ENCODE data around the gene PCNX3.
A peak's percentile ranks its signal among the peaks of the same experiment; 100 is the strongest.

PCNX3 gene

DNA sequence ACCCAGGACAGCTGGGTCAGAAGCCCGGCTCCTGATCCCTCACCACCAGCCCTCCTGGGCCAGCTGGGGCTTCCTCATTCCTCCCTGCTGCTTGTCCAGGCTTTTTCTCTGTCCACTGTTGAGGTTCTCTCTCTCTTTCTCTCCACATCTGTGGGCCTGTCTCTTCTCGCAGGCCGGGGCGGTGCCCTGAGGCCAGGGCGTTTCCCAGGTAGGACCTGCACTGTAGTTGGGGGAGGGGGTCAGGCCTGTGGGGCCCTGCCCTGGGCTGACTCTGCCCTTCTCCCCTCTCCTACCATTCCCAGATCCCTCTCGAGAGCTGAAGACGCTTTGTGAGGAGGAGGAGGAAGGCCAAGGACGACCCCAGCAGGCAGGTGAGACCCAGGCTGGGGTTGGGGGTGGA, 34.8 kb upstream of the PCNX3 start:
- DNase-seq = no peak

DNA sequence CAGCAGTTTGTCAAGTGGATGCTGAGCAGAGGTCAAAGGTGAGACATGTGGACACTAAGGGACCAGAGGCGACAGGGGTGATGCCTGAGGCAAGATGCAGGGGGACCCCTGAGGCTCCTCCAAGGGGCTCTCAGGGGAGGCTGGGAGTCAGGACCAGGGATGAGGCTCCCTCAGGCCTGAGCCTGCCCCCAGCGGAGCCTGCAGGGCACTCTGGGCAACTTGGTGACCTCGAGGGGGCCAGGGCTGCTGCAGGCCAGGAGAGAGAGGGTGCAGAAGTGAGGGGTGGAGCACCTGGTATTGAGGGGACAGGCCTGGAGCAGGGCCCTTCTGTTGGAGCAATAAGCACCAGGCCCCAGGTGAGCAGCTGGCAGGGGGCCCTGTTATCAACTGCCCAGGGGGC, 33.6 kb upstream of the PCNX3 start:
- no peak for DNase-seq

DNA sequence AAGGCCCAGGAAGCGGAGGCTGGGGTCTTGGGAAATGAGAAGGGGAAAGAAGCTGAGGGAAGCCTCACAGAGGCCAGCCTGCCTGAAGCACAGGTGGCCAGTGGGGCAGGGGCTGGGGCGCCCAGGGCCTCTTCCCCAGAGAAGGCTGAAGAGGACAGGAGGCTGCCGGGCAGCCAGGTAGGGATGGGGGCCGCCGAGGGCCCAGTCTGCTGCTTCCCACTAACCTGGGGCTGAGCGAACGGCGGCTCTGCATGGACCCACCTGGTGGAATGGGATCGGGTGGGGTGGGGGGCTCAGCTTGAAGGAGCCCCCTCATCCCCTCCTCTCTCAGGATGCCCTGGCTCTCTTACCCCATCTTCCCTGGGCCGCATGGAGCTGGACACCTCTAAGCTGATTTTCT, 32.0 kb upstream of the PCNX3 start:
- no peak for DNase-seq

GRCh38 chr11:65584106-65584505, 31.5 kb upstream of the PCNX3 start:
- DNase-seq = no peak

GRCh38 chr11:65584723-65585171, 30.8 kb upstream of the PCNX3 start:
- DNase-seq = no peak

DNA sequence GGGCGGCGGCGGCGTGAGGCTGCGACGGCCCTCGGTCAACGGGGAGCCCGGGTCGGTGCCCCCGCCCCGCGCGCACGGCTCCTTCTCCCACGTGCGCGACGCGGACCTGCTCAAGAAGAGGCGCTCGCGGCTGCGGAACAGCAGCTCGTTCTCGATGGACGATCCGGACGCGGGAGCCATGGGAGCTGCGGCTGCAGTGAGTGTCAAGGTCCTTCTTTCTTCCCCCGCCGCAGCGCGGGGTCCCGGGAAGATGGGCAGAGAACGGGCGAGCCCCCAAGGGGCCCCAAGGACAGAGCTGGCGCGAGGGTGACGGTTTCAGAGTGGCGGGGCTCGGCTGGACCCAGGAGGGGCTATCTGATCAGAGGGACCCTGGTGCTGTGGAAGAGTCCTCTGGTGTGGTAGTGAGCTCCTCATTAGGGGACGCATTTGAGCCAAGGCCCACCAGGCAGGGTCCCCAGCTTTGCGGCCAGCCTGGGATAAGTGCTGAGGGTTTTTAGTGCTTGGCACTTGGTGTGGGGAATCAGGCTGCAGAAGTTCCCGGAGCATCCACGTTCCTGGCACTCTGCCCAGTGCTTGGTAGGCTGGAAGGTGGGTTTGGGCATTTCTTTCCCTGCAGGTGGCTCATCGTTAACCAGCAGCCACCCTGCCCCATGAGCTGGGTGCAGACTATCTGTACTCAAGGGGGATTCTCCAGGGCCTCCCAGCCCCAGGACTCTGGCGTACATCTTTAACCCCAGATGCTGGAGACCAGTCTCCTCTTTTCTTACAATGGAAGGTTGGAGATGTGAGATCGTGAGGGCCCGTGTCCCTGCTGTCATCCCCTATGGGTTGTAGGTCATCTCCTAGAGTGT, 30.0 kb upstream of the PCNX3 start:
- DNase-seq = no peak

GRCh38 chr11:65586247-65586630, 29.3 kb upstream of the PCNX3 start:
- DNase-seq = no peak

GRCh38 chr11:65586676-65587075, 28.9 kb upstream of the PCNX3 start:
- DNase-seq = no peak

DNA sequence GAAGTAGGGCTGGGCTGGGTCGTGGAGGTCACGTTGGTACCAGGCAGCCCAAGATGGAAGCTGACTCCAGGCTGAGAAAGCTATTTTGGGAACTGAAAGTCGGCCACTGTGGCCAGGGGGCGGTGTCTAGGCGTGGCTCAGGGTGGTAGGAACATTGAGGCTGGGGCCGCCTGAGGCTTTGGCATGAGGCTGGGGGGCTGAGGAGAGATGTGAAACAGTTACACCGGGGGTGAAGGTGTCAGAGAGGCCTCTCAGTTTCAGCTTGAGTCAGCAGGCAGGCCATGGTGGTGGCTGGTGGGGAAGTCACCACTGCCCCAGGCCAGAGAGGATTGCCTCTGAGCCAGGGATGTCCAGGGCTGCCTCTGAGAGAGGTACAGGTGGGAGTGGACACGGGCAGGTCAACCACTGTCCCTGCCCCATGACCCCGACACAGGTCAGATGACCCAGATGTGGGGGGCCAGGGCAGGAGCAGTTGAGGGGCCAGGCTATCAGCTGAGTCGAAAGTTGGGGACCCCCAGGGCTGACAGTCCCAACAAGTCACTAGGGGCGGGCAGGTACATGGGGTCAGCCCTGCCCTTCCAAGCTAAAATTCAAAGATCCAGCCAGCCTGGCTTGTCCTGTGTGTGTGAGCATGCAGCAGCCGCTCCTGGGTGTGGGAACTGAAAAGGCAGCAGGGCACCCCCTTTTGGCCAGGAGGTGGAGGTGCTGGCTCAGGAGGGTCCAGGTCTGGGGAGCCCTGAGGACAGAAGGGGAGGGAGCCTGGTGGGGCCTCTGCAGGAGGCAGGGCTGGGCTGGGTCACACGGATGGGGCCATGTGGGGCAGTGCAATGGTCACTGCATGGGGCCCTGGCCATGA, 27.1 kb upstream of the PCNX3 start:
- DNase-seq = peak; percentile 67

GRCh38 chr11:65589444-65590239, 25.9 kb upstream of the PCNX3 start:
- no peak for DNase-seq

DNA sequence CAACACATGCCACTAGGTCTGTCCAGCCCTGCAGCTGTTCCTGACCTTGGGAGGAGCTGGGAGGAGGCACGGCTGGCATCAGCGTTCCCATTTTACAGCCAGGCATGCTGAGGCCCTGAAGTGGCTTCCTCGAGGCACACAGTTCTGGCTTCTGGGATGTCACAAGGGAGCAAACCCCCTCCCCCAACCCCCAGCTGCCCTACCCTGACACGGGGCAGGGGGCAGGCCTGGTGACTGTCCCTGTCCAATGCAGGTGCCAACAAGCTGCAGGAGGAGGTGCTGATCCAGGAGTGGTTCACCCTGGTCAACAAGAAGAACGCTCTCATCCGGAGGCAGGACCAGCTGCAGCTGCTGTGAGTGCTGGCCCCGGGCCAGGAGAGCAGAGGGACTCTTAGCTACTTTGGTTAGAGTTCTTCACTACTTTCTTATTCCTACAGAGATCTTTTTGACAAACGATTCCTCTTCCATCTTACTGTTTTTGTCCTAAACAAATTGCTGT, 25.3 kb upstream of the PCNX3 start:
- DNase-seq = no peak

DNA sequence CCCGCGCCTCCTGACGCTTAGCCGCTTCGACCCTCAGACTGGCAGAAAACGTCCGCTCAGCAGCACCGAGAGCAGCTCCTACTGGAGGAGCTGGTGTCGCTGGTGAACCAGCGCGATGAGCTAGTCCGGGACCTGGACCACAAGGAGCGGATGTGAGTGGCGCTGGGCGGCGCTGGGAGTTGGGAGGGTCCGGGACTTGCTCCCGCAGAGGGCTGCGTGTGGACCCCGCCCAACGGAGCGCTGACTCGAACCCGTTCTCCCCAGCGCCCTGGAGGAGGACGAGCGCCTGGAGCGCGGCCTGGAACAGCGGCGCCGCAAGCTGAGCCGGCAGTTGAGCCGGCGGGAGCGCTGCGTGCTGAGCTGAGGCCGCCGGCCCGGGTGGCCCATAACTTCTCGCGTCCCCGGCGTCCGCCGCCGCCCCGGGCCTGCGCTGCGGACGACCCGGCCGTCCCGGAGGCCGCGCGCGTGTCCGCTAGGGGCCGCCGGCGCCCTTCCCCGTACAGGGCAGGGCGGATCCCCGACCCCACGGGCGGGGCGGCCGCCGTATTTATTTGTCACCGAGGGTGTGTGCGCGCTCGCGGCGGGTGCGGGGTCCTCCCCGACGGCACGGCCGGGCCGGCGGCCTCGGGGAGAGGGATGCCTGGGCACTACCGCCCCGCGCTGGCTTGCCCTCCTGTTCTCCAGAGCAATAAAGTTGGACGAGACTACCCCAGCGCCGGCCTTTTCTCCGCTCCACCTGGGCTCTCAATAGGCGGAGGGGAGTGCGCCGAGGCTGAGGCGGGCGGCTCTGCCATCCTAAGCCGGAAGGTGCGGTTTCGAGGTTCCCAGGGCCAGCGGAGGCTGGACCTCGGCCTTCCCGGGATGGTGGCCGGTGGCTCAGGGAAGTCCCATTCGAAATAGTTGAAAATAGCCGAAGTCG, 23.4 kb upstream of the PCNX3 start:
- no peak for DNase-seq

GRCh38 chr11:65592858-65593517, 22.6 kb upstream of the PCNX3 start:
- DNase-seq = no peak

- no peak for DNase-seq
Measured at GRCh38 chr11:65593518-65594414, 21.8 kb upstream of the PCNX3 start.

- no peak for DNase-seq
Measured at GRCh38 chr11:65595131-65595530, 20.4 kb upstream of the PCNX3 start.

DNA sequence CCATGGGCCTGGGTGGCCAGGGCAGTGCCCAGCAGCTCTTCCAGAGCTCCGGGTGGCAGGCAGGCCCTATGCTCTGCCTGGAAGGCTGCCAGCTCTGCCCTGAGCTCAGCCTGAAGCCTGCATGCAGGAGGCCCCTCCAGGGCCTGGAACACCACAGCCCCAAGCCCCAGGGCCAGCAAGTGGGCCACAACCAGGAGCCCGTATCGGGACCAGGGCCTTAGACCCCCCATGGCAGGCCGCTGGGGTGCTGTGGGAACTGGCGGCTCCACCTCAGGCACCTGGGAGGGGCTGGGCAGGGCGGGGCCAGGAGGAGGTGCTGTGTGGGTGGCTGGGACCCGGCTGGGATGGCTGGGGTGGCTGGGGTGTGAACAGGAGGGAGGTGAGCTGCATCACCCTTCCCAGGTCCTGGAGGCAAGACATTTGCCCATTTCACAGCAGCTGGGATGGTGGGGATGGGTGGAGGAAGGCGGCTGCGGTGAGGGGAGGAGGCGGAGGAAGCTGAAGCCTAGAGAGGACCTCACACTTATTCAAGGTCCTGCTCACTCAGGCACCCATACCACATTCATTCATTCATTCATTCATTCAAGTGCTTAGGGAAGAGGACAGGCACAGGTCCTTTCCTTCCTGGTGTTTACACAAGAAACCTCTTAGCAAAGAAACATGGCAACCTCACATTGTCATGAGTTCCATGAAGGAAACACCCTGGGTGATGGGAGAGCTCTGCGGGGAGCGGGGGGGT, 19.9 kb upstream of the PCNX3 start, which contains the start of gene KCNK7:
KCNK7 (minus strand) TSS at position 258 of the 739 bp plus-strand sequence; CDS start at position 230, 28 bp downstream.
- no peak for DNase-seq

GRCh38 chr11:65596520-65596919, 19.1 kb upstream of the PCNX3 start:
- no peak for DNase-seq

DNA sequence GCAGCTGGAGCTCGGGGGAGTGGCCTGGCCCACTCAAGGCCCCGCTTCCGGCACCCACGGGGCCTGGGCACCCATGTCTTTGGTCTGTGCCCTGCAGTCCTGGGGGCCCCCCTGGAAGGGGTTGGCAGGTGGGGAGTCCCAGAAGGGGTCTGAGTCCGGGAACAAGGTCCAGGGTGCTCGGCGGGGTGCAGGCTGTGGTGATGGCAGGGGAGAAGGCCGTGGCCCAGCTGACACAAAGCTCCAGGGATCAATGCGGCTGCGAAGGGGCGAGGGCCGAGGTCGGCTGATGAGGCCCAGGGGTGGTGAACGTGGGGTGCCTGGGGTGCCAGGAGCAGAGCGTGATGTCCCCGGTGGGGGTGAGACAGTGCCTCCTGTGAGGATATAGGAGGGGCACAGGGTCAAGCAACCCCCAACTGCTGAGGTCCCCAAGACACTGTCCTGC, 17.3 kb upstream of the PCNX3 start:
- DNase-seq = no peak

Measured in activated T-cell treated with anti-CD3 and anti-CD28 coated beads for 4 hours (primary cell).